HepG2 (cell line): Measurements from ENCODE around the gene C20orf202. TPM values are rescaled to one million over a fixed set of nuclear protein-coding genes. Genes with fewer than 3 reads are reported as not detected.

Source experiments
- BCLAF1 ChIP-seq: fragments of 450-650 bp; IDR thresholded peaks from 2 replicates; pipeline ENCODE4 v1.6.1; 2017; ENCODE audit warnings: mild to moderate bottlenecking
- TARDBP ChIP-seq: sonication (generic); formaldehyde crosslinking; IDR thresholded peaks from 2 replicates; pipeline ENCODE4 v1.8.0; 2022; ENCODE audit warnings: mild to moderate bottlenecking, missing genetic modification reagents
- ZBTB14 ChIP-seq: sonication (generic); formaldehyde crosslinking; IDR thresholded peaks from 2 replicates; pipeline ENCODE4 v1.4.0; 2020; ENCODE audit warnings: missing genetic modification reagents
- ZBTB38 ChIP-seq: sonication (generic); formaldehyde crosslinking; IDR thresholded peaks from 2 replicates; pipeline ENCODE4 v1.5.1; 2020; ENCODE audit warnings: mild to moderate bottlenecking, missing genetic modification reagents
- ZHX2 ChIP-seq, 2 experiments: sonication (generic) in 1 of 2; formaldehyde crosslinking in 1 of 2; IDR thresholded peaks; 2 replicates each; pipeline versions ENCODE4 v1.6.1 to v1.9.0; 2014 to 2022; ENCODE audit warnings: antibody characterized with exemption in 1 of 2, borderline replicate concordance in 1 of 2, inconsistent platforms in 1 of 2, low read depth in 1 of 2, missing genetic modification reagents in 1 of 2
- ZNF232 ChIP-seq: sonication (generic); formaldehyde crosslinking; IDR thresholded peaks from 2 replicates; pipeline ENCODE4 v1.4.0; 2020; ENCODE audit warnings: missing genetic modification reagents, borderline replicate concordance
- ZNF740 ChIP-seq: sonication (generic); formaldehyde crosslinking; IDR thresholded peaks from 2 replicates; pipeline ENCODE4 v1.4.0; 2020; ENCODE audit warnings: missing genetic modification reagents
- ZNF792 ChIP-seq: IDR thresholded peaks from 2 replicates; pipeline ENCODE4 v1.6.1; 2016
- ZNF891 ChIP-seq: sonication (generic); formaldehyde crosslinking; IDR thresholded peaks from 2 replicates; pipeline ENCODE4 v1.5.0; 2020; ENCODE audit warnings: mild to moderate bottlenecking, missing genetic modification reagents
- polyA plus RNA-seq, 8 experiments: library from polyadenylated mRNA; depleted of rRNA in 3 of 8; stranded (reverse) in 7 of 8; unstranded in 1 of 8; fragments of >200 nt; fragmentation: Illumina TruSeq in 4 of 8; extraction: Trizol in 4 of 8; gene quantifications; 2 replicates each; pipeline versions ENCODE4 v1.2.1 to v1.2.3, GENCODE V29; 2011 to 2016; ENCODE audit warnings: low read depth in 4 of 8, missing spikeins in 1 of 8, mixed read lengths in 1 of 8; ENCODE audit not compliant: insufficient read depth in 1 of 8
- total RNA-seq, 5 experiments: library from RNA; depleted of rRNA; stranded (reverse); fragments of >200 nt; fragmentation: Illumina TruSeq; extraction: Trizol; gene quantifications; 2 replicates each; pipeline ENCODE4 v1.2.3, GENCODE V29; 2016; ENCODE audit warnings: low read depth in 1 of 5
- TF ChIP-seq, protein P1 (sequence below): sonication (generic); formaldehyde crosslinking; IDR thresholded peaks from 2 replicates; pipeline ENCODE4 v1.8.1; 2023; ENCODE audit warnings: mild to moderate bottlenecking, missing genetic modification reagents
- TF ChIP-seq, protein P2 (sequence below): sonication (generic); formaldehyde crosslinking; IDR thresholded peaks from 2 replicates; pipeline ENCODE4 v1.4.0; 2020; ENCODE audit warnings: missing genetic modification reagents, borderline replicate concordance

The C20orf202 gene
- total and polyA plus RNA-seq, 2 of the 13 experiments (the other 11 are each of a cell fraction or from before 2014, with no cell fraction given) = 0.20 to 1.2 TPM

- TF ChIP-seq, protein P1, sequence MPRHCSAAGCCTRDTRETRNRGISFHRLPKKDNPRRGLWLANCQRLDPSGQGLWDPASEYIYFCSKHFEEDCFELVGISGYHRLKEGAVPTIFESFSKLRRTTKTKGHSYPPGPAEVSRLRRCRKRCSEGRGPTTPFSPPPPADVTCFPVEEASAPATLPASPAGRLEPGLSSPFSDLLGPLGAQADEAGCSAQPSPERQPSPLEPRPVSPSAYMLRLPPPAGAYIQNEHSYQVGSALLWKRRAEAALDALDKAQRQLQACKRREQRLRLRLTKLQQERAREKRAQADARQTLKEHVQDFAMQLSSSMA (CRISPR knock-in tag) = 0 out of 2 replicates have a peak, but pooled peaks have one; percentile 33
- 0 out of 2 replicates have a peak, but pooled peaks have one; percentile 52 for TF ChIP-seq ZNF740
- TF ChIP-seq ZNF792 = 0 out of 2 replicates have a peak, but pooled peaks have one; percentile 25
- peak; percentile 89; the same call in 1 of the 2 replicates for TF ChIP-seq ZNF232 (CRISPR knock-in tag)
- TF ChIP-seq ZBTB14 (CRISPR knock-in tag) = no peak
- TF ChIP-seq ZNF891 (CRISPR knock-in tag) = peak; percentile 74
- TF ChIP-seq BCLAF1 = no peak
- no peak for TF ChIP-seq ZHX2 (IDR thresholded peaks at IDR 0.05; ENCODE audit: low read depth)
- TF ChIP-seq ZHX2 (CRISPR knock-in tag; IDR thresholded peaks at IDR 0.05; ENCODE audit: borderline replicate concordance) = 0 out of 2 replicates have a peak, but pooled peaks have one; percentile 39
- 0 out of 2 replicates have a peak, but pooled peaks have one; percentile 36 for TF ChIP-seq TARDBP (CRISPR knock-in tag)
- TF ChIP-seq, protein P2, sequence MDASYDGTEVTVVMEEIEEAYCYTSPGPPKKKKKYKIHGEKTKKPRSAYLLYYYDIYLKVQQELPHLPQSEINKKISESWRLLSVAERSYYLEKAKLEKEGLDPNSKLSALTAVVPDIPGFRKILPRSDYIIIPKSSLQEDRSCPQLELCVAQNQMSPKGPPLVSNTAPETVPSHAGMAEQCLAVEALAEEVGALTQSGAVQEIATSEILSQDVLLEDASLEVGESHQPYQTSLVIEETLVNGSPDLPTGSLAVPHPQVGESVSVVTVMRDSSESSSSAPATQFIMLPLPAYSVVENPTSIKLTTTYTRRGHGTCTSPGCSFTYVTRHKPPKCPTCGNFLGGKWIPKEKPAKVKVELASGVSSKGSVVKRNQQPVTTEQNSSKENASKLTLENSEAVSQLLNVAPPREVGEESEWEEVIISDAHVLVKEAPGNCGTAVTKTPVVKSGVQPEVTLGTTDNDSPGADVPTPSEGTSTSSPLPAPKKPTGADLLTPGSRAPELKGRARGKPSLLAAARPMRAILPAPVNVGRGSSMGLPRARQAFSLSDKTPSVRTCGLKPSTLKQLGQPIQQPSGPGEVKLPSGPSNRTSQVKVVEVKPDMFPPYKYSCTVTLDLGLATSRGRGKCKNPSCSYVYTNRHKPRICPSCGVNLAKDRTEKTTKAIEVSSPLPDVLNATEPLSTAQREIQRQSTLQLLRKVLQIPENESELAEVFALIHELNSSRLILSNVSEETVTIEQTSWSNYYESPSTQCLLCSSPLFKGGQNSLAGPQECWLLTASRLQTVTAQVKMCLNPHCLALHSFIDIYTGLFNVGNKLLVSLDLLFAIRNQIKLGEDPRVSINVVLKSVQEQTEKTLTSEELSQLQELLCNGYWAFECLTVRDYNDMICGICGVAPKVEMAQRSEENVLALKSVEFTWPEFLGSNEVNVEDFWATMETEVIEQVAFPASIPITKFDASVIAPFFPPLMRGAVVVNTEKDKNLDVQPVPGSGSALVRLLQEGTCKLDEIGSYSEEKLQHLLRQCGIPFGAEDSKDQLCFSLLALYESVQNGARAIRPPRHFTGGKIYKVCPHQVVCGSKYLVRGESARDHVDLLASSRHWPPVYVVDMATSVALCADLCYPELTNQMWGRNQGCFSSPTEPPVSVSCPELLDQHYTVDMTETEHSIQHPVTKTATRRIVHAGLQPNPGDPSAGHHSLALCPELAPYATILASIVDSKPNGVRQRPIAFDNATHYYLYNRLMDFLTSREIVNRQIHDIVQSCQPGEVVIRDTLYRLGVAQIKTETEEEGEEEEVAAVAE (CRISPR knock-in tag) = peak; percentile 58; the same call in 1 of the 2 replicates
- TF ChIP-seq ZBTB38 (CRISPR knock-in tag) = peak; percentile 61; the same call in 1 of the 2 replicates
Measured at GRCh38 chr20:1171461-1172093, 31.7 kb upstream of the C20orf202 start (continued).
